HUDEP-2 (cell line): ENCODE measurements around the gene PBRM1.
"Not testable (repeated sequence)": the region's sequence is repeated elsewhere in the genome, so short reads cannot be mapped to it uniquely, and the experiment has no call there.

Experiments used
- DNase-seq, 76 experiments: peaks; one replicate each; lab custom pipeline; 2025; ENCODE audit not compliant: unreplicated experiment in 76 of 76; lab: John Stamatoyannopoulos, UW

Gene PBRM1

GRCh38 chr3:52527732-52528585, 157.8 kb downstream of the PBRM1 start:
- no peak for DNase-seq

GRCh38 chr3:52527039-52527731, 158.5 kb downstream of the PBRM1 start:
- DNase-seq = no peak

- DNase-seq = not testable (repeated sequence)
Measured at GRCh38 chr3:52526671-52527038, 159.1 kb downstream of the PBRM1 start.

GRCh38 chr3:52525680-52526561, 159.8 kb downstream of the PBRM1 start:
- no peak for DNase-seq

- DNase-seq = no peak
Measured at GRCh38 chr3:52524752-52525679, 160.7 kb downstream of the PBRM1 start.

- no peak for DNase-seq
Measured at GRCh38 chr3:52524258-52524751, 161.4 kb downstream of the PBRM1 start.

- DNase-seq = no peak
Measured at GRCh38 chr3:52523386-52524257, 162.1 kb downstream of the PBRM1 start.

- no peak for DNase-seq
Measured at GRCh38 chr3:52522651-52523251, 163.0 kb downstream of the PBRM1 start.

- DNase-seq = no peak
Measured at GRCh38 chr3:52521881-52522650, 163.6 kb downstream of the PBRM1 start.

GRCh38 chr3:52521488-52521824, 164.3 kb downstream of the PBRM1 start:
- no peak for DNase-seq

GRCh38 chr3:52520716-52521487, 164.8 kb downstream of the PBRM1 start:
- no peak for DNase-seq

GRCh38 chr3:52520141-52520667, 165.5 kb downstream of the PBRM1 start:
- no peak for DNase-seq

- no peak for DNase-seq
Measured at GRCh38 chr3:52519445-52520140, 166.1 kb downstream of the PBRM1 start.

- no peak for DNase-seq
Measured at GRCh38 chr3:52518723-52519444, 166.8 kb downstream of the PBRM1 start.

- no peak for DNase-seq
Measured at GRCh38 chr3:52517796-52518722, 167.7 kb downstream of the PBRM1 start.
